EL (cell line): ENCODE data around the gene RAD51C.
A peak's percentile ranks its signal among the peaks of the same experiment; 100 is the strongest.
"Not testable (repeated sequence)": the region's sequence is repeated elsewhere in the genome, so short reads cannot be mapped to it uniquely, and the experiment has no call there.

ENCODE experiments used
- DNase-seq: peaks from one replicate; pipeline ENCODE4 v3.0.0-alpha.2; 2016

The RAD51C gene

GRCh38 chr17:58747674-58748073 lies 55.3 kb downstream of the RAD51C start:
- DNase-seq, result no peak

DNA sequence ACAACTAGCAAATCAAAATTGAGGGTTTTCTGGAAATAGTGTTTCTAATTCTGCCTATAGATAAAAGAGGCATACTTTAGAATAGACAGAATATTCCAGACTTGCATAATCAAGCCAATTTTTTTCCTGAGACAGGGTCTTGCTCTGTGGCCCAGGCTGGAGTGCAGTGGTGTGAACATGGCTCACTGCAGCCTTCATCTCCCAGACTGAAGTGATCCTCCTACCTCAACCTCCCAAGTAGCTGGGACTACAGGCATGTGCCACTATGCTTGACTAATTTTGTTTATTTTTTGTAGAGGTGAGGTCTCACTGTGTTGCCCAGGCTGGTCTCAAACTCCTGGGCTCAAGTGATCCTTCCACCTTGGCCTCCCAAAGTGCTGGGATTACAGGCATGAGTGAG lies 57.2 kb downstream of the RAD51C start:
- not testable (repeated sequence) for DNase-seq

DNA sequence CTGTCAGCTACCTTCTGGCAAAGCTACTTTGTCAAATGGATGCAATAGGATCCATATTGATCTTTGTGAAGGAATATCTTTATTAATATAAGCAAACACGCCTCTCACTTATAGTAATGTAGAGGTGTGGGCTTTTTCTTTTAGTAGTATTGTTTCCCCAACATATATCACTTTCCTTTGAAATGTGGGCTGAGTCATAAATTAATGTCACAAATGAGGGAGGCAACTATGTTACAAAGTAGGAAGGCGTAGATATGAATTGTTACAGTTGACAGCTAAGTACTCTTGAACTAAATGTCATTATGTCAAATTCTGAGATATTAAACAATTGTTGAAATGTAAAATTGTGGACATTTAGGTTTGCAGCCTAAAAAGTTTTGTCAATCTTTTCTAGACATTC lies 60.6 kb downstream of the RAD51C start:
- no peak for DNase-seq

DNA sequence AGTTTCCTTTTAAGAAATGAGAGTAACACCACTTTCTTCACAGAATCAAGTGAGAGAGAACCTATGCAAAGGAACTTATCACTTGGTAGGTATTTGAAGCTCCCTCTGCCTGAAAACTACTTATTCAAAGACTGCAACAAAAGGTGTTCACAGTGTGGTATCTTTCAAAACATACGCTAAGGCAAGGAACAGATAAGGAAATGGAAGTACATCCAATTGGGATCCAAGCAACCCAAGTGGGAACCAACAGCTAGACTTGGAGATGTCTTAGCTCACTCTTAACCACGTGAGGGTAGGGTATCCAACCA lies 62.8 kb downstream of the RAD51C start:
- DNase-seq, result no peak

DNA sequence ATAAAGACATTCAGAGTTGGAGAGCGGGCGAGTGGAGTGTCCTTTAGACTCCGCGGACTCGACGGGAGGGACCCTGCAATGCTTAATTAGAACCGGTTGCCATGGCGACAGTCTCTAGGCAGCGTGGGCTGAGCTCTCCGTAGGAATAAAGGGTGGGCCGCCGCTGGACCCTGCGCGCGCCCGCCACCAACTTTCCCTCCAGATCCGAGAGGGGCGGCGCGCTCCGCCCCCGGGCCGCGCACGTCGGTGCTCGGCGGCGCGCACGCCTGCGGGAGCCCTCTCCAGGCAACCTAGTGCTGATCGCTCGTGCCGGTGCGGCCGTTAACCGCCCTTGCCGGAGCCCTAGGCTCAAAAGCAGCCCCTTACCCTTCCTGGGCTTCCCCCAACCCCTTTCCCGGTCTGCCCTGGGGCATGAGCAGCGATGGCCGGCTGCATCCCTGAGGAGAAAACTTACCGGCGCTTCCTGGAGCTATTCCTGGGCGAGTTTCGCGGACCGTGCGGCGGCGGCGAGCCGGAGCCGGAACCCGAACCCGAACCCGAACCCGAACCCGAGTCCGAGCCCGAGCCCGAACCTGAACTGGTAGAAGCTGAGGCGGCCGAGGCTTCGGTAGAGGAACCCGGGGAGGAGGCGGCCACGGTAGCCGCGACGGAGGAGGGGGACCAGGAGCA lies 63.3 kb downstream of the RAD51C start, which contains the start of gene PPM1E:
TSS of gene PPM1E (plus strand) at position 278 of the 669 bp plus-strand sequence.
- DNase-seq, result peak; percentile 37

- peak; percentile 14 for DNase-seq
Observed at GRCh38 chr17:58756246-58757161, 64.1 kb downstream of the RAD51C start.

DNA sequence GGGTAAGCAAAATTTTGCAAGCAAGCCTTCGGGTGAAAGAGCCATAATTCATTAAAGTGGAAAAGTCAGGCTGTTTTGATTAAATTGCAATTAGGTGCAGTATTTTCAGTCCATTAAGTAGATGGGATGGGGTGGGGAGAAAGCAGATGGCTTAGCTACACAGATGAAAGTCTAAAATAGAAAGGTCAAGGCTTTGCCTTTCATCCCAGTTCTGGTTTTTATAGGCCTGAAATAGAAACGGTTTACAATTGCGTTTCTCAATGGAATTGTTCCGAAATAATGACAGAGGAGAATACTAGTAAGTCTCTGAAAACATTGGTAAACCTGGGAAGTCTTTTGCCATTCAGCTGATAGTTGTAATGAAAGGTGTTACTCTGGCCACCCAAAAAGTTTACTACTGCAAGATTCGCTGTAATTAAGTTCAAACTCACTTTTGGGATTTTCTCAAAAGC lies 64.8 kb downstream of the RAD51C start:
- DNase-seq, result no peak

DNA sequence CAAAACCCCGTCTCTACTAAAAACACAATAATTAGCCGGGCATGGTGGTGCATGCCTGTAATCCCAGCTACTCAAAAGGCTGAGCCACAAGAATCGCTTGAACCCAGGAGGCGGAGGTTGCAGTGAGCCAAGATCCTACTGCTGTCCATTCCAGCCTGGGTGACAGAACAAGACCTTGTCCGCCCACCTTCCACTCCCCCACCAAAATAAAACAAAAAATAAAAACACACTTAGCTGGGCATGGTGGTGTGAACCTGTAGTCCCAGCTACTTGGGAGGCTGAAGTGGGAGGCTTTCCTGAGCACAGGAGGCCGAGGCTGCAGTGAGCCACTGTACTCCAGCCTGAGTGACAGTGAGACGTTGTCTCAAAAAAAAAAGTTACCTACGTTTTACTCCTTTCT lies 66.5 kb downstream of the RAD51C start:
- no peak for DNase-seq

DNA sequence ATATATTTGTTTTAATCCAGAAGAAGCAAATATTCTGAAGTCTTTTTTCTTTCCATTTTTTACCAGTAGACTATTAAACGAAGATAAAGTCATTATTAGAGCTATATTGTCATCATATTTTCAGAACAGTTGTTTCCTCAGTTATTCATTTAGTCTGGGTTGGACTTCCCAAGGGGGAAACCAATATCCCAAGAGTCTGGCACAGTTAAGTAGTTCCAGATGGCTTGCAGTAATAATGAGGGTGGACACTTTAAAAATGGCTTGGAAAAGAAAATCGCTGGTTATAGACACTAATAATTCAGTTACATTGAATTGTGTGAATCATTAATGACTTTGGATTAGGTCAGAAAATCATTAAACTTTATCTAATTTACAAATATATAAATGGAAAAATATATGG lies 67.1 kb downstream of the RAD51C start:
- no peak for DNase-seq

- DNase-seq, result no peak
Observed at GRCh38 chr17:58760248-58760647, 67.8 kb downstream of the RAD51C start.

DNA sequence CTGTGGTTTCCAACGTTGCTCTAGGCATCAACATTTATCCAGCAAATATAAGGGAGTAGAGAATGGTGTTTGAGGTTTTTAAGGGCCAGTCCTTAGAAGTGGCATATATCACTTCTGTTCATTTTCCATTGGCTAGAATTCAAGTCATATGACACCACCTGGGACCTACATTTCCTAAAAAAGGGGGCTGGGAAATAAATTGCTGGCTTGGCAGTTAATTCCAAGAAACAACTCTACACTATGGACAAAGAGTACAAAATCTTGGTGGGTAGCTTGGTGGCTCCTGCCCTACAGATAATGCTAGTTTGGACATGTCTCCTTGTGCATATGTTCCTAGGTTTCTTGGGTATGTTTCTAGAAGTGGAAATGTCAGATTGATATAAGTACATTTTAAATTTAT lies 70.9 kb downstream of the RAD51C start:
- no peak for DNase-seq

DNA sequence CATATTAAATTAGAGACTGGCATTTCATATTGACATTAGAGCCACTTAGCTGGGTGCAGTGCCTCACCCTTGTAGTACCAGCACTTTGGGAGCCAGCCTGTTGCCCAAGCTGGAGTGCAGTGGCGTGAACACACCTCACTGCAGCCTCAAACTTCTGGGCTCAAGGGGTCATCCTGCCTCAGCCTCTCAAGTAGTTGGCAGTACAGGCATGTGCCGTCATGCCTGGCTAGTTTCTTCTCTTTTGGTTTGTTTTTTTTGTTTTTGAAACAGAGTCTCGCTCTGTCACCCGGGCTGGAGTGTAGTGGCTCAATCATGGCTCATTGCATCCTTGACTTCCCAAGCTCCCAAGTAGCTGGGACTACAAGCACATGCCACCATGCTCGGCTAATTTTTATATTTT lies 72.0 kb downstream of the RAD51C start:
- DNase-seq, result no peak

DNA sequence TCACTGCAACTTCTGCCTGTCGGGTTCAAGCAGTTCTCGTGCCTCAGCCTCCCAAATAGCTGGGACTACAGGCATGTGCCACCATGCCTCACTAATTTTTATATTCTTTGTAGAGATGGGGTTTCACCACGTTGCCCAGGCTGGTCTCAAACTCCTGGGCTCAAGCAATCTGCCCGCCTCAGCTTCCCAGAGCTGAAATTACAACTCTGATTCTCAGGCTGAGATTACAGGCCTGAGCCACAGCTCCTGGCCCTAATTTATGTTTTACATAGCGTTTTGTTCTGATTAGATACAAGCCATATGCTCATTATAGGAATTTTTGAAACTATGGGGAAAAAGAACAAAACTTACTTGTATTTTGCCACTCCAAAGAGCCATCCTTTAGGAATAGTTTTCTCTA lies 86.1 kb downstream of the RAD51C start:
- not testable (repeated sequence) for DNase-seq

- DNase-seq, result no peak
Observed at GRCh38 chr17:58779446-58779845, 87.0 kb downstream of the RAD51C start.

- DNase-seq, result peak; percentile 0
Observed at GRCh38 chr17:58783380-58783779, 91.0 kb downstream of the RAD51C start.

GRCh38 chr17:58785097-58785496 lies 92.7 kb downstream of the RAD51C start:
- no peak for DNase-seq
